Lung (tissue), 12 donors: ENCODE data around the gene TRIM39. TPM values are rescaled to one million over a fixed set of nuclear protein-coding genes. Genes with fewer than 3 reads are reported as not detected.

ENCODE experiments used
- ATAC-seq: fragments of 200-7000 bp; cut with Tn5 transposase; one replicate; pipeline ENCODE4 v1.9.1; 2020; ENCODE audit warnings: moderate number of reproducible peaks; ENCODE audit not compliant: insufficient read depth, low FRiP score
- DNase-seq, 3 donors: peaks; one replicate each; pipeline ENCODE4 v3.0.0-alpha.2; 2013 to 2017
- H3K27ac ChIP-seq, 2 donors: one replicate each; pipeline ENCODE4 v1.5.1; 2013; ENCODE audit warnings: mild to moderate bottlenecking in 2 of 2, moderate library complexity in 2 of 2, control low read depth in 1 of 2, inconsistent platforms in 1 of 2, low read depth in 1 of 2, low read length in 1 of 2
- H3K27me3 ChIP-seq, 3 donors: one replicate each; pipeline ENCODE4 v1.5.1; 2013; ENCODE audit warnings: low read length in 2 of 3; ENCODE audit not compliant: control insufficient read depth in 3 of 3, insufficient read depth in 3 of 3
- H3K36me3 ChIP-seq, 4 donors: one replicate each; pipeline ENCODE4 v1.5.1; 2013; ENCODE audit warnings: low read length in 4 of 4, mild to moderate bottlenecking in 1 of 4, moderate library complexity in 1 of 4; ENCODE audit not compliant: control insufficient read depth in 4 of 4, insufficient read depth in 4 of 4
- H3K4me1 ChIP-seq, 5 donors: one replicate each; pipeline ENCODE4 v1.5.1; 2013; ENCODE audit warnings: low read length in 5 of 5, mild to moderate bottlenecking in 2 of 5, moderate library complexity in 1 of 5; ENCODE audit not compliant: control insufficient read depth in 5 of 5, insufficient read depth in 5 of 5
- H3K4me3 ChIP-seq: one replicate; pipeline ENCODE4 v1.5.1; 2013; ENCODE audit warnings: mild to moderate bottlenecking, control low read depth, moderate library complexity
- H3K9ac ChIP-seq, 2 donors: one replicate each; pipeline ENCODE4 v1.5.1; 2013; ENCODE audit warnings: low read length in 2 of 2, control low read depth in 1 of 2; ENCODE audit not compliant: insufficient read depth in 1 of 2
- H3K9me3 ChIP-seq, 4 donors: one replicate each; pipeline ENCODE4 v1.5.1; 2013; ENCODE audit warnings: low read length in 3 of 4, mild to moderate bottlenecking in 1 of 4, moderate library complexity in 1 of 4; ENCODE audit not compliant: control insufficient read depth in 4 of 4, insufficient read depth in 3 of 4
- WGBS, 2 donors: extraction: QIAGEN DNeasy Blood & Tissue Kit; methylation state at CpG; one replicate each; pipeline ENCODE4 v1.1.7; 2013; 5-methylcytosine and 5-hydroxymethylcytosine counted together
- polyA plus RNA-seq, 2 donors: library from polyadenylated mRNA; stranded (reverse); fragments of 200-250 nt; gene quantifications; one replicate each; pipeline ENCODE4 v1.2.1, GENCODE V29; 2013
- total RNA-seq, 2 donors: library from RNA; depleted of rRNA in 1 of 2; stranded (reverse); fragments of >200 nt in 1 of 2; gene quantifications; one replicate each; pipeline ENCODE4 v1.2.1, GENCODE V29; 2014 to 2021
- TF ChIP-seq, protein P1 (sequence below): IDR thresholded peaks from 2 replicates; pipeline ENCODE4 v1.5.1; 2012; ENCODE audit warnings: mild to moderate bottlenecking; ENCODE audit errors: control extremely low read depth, extremely low read depth
- donor health status: control.
- donor health status: control.
- donor health status: Bipolar disorder and iron deficiency.
- donor health status: healthy.
- donor health status: DM: yes; HTN: yes; CAD: no.

TRIM39 gene
- total and polyA plus RNA-seq, 4 donors, result 9.4 to 14.2 (median 11.3) TPM

- Histone ChIP-seq H3K9me3 (no peaks in the 10 kb centered on the region), H3K27me3 (peaks cover 0 to 2% (median 0%) of the 10 kb centered on the region in 3 donors), H3K4me3 (no peak overlapping the region), H3K27ac (no peak overlapping the region), H3K4me1 (no peaks in the 10 kb centered on the region), H3K9ac (no peak overlapping the region), H3K36me3 (no peaks in the 10 kb centered on the region)
- TF ChIP-seq, protein P1, sequence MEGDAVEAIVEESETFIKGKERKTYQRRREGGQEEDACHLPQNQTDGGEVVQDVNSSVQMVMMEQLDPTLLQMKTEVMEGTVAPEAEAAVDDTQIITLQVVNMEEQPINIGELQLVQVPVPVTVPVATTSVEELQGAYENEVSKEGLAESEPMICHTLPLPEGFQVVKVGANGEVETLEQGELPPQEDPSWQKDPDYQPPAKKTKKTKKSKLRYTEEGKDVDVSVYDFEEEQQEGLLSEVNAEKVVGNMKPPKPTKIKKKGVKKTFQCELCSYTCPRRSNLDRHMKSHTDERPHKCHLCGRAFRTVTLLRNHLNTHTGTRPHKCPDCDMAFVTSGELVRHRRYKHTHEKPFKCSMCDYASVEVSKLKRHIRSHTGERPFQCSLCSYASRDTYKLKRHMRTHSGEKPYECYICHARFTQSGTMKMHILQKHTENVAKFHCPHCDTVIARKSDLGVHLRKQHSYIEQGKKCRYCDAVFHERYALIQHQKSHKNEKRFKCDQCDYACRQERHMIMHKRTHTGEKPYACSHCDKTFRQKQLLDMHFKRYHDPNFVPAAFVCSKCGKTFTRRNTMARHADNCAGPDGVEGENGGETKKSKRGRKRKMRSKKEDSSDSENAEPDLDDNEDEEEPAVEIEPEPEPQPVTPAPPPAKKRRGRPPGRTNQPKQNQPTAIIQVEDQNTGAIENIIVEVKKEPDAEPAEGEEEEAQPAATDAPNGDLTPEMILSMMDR, result no peak
- DNase-seq (peak in 2 of 3 donors; percentile 15 to 50), ATAC-seq (no peak)
- 3 to 16% methylated on average over 1 of the region's 1 CpG for WGBS, 2 donors
Observed at GRCh38 chr6:30378290-30378937, 51.7 kb downstream of the TRIM39 start.

DNA sequence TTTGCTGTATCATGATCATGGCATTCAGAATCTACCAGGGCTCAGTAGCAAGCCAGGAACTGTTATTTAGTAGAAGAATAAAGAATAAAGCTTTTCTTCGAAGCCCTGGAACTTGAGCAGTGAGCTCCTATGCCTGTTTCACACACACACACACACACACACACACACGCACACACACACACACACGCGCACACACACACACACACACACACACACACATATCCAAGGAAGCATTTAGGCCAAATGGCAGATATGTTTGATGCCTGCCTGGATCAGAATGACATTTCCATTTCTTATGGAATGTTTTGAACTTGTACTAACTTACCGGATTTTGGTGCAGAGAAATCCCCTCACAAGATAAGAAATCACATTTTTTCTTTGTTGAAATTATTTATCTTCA, 53.7 kb downstream of the TRIM39 start:
- Histone ChIP-seq H3K27me3 (no peaks in the 10 kb centered on the region), H3K9me3 (no peaks in the 10 kb centered on the region), H3K9ac (no peak overlapping the region), H3K36me3 (no peaks in the 10 kb centered on the region), H3K4me1 (no peaks in the 10 kb centered on the region), H3K27ac (no peak overlapping the region), H3K4me3 (no peak overlapping the region)
- no peak for ATAC-seq
- TF ChIP-seq, protein P1, result no peak
- 51 to 55% methylated on average over 4 to 5 of the region's 5 CpGs for WGBS, 2 donors
- DNase-seq, result no peak

- no peaks in the 10 kb centered on the region for H3K9me3 ChIP-seq
Observed at GRCh38 chr6:30386166-30386565, 59.4 kb downstream of the TRIM39 start.

More at GRCh38 chr6:30386166-30386565, 59.4 kb downstream of the TRIM39 start:
- H3K9ac ChIP-seq, result no peak overlapping the region
- DNase-seq (no peak), ATAC-seq (no peak)
- WGBS, 2 donors, result 26 to 41% methylated on average over 3 of the region's 3 CpGs
- no peak overlapping the region for H3K27ac ChIP-seq
- TF ChIP-seq, protein P1, result no peak
- no peak overlapping the region for H3K4me3 ChIP-seq
- peaks cover 0 to 9% (median 9%) of the 10 kb centered on the region in 3 donors for H3K27me3 ChIP-seq
- H3K36me3 ChIP-seq, result no peaks in the 10 kb centered on the region
- H3K4me1 ChIP-seq, result no peaks in the 10 kb centered on the region
